HEK293T (cell line): Measurements from ENCODE around the gene DLAT.
"Not testable (repeated sequence)": the region's sequence is repeated elsewhere in the genome, so short reads cannot be mapped to it uniquely, and the experiment has no call there.

Experiments used
- BHLHE40 ChIP-seq: fragments of 450-650 bp; IDR thresholded peaks from 2 replicates; pipeline ENCODE4 v1.6.1; 2016; ENCODE audit warnings: mild to moderate bottlenecking, moderate library complexity, borderline replicate concordance
- ELF4 ChIP-seq: fragments of 450-650 bp; IDR thresholded peaks from 2 replicates; pipeline ENCODE4 v1.6.1; 2017; ENCODE audit warnings: antibody characterized with exemption
- ZNF384 ChIP-seq: fragments of 450-650 bp; IDR thresholded peaks from 2 replicates; pipeline ENCODE4 v1.6.1; 2016

GRCh38 chr11:112046647-112047046, 21.4 kb downstream of the DLAT start:
- TF ChIP-seq BHLHE40, ELF4, ZNF384: not testable (repeated sequence)
